Hepatocyte (in vitro differentiated cells): ENCODE data around the gene GPR39. TPM values are rescaled to one million over a fixed set of nuclear protein-coding genes. Genes with fewer than 3 reads are reported as not detected.

Experiments
- DNase-seq: peaks from one replicate; pipeline ENCODE4 v3.0.0-alpha.2; 2016; ENCODE audit warnings: low spot score
- H2AFZ ChIP-seq: fragments of 200-600 bp; sonication (generic); 2 replicates; pipeline ENCODE4 v1.6.0; 2016; ENCODE audit warnings: antibody characterized with exemption, mild to moderate bottlenecking
- H3K27ac ChIP-seq: fragments of 200-600 bp; sonication (generic); 2 replicates; pipeline ENCODE4 v1.5.1; 2016; ENCODE audit warnings: mild to moderate bottlenecking
- H3K27me3 ChIP-seq: fragments of 200-600 bp; sonication (generic); 2 replicates; pipeline ENCODE4 v1.6.1; 2016
- H3K36me3 ChIP-seq: fragments of 200-600 bp; sonication (generic); replicated peaks from 2 replicates; pipeline ENCODE4 v1.5.1; 2016; ENCODE audit warnings: low read depth; ENCODE audit not compliant: insufficient read depth
- H3K4me1 ChIP-seq: fragments of 200-600 bp; sonication (generic); 2 replicates; pipeline ENCODE4 v1.5.1; 2016; ENCODE audit warnings: mild to moderate bottlenecking, moderate library complexity; ENCODE audit not compliant: insufficient read depth
- H3K4me2 ChIP-seq: fragments of 200-600 bp; sonication (generic); 2 replicates; pipeline ENCODE4 v1.6.0; 2016
- H3K4me3 ChIP-seq: fragments of 200-600 bp; sonication (generic); 2 replicates; pipeline ENCODE4 v1.5.1; 2016; ENCODE audit warnings: mild to moderate bottlenecking
- H3K79me2 ChIP-seq: fragments of 200-600 bp; sonication (generic); 2 replicates; pipeline ENCODE4 v1.6.0; 2017; ENCODE audit warnings: mild to moderate bottlenecking
- H3K9me2 ChIP-seq: fragments of 200-600 bp; sonication (generic); replicated peaks from 2 replicates; pipeline ENCODE4 v1.6.0; 2017; ENCODE audit warnings: mild to moderate bottlenecking; ENCODE audit not compliant: insufficient read depth
- H3K9me3 ChIP-seq: fragments of 200-600 bp; sonication (generic); 2 replicates; pipeline ENCODE4 v1.5.1; 2016; ENCODE audit warnings: low read depth, mild to moderate bottlenecking
- H4K20me1 ChIP-seq: fragments of 200-600 bp; sonication (generic); 2 replicates; pipeline ENCODE4 v1.6.0; 2016; ENCODE audit warnings: mild to moderate bottlenecking; ENCODE audit not compliant: insufficient read depth, poor library complexity, severe bottlenecking
- EZH2 ChIP-seq: fragments of 200-600 bp; sonication (generic); IDR thresholded peaks from 2 replicates; pipeline ENCODE4 v1.6.1; 2016; ENCODE audit warnings: antibody characterized with exemption, mild to moderate bottlenecking, borderline replicate concordance
- EZH2phosphoT487 ChIP-seq: fragments of 200-600 bp; sonication (generic); IDR thresholded peaks from one replicate; pipeline ENCODE4 v1.6.1; 2018; ENCODE audit warnings: antibody characterized with exemption, mild to moderate bottlenecking, low read depth, moderate library complexity; ENCODE audit not compliant: unreplicated experiment, severe bottlenecking
- WGBS: methylation state at CpG from one replicate; pipeline ENCODE4 v1.1.6; 2016; ENCODE audit warnings: low lambda C conversion rate; ENCODE audit errors: missing lambda C conversion rate; 5-methylcytosine and 5-hydroxymethylcytosine counted together
- polyA plus RNA-seq: library from polyadenylated mRNA; unstranded; fragments of >200 nt; fragmentation: Nextera tagmentation; extraction: Ambion mirVana; gene quantifications from 2 replicates; pipeline ENCODE4 v1.2.1, GENCODE V29; 2016
- total RNA-seq: library from RNA; depleted of rRNA; stranded (reverse); fragments of >200 nt; gene quantifications from 2 replicates; pipeline ENCODE4 v1.2.3, GENCODE V29; 2014
- TF ChIP-seq, protein P1 (sequence below): fragments of 200-600 bp; sonication (generic); IDR thresholded peaks from 2 replicates; pipeline ENCODE4 v1.5.1; 2016; ENCODE audit warnings: antibody characterized with exemption, mild to moderate bottlenecking; ENCODE audit not compliant: poor library complexity

The GPR39 gene
- total and polyA plus RNA-seq, 2 experiments from 2014 or later: 11.1 to 14.5 TPM

DNA sequence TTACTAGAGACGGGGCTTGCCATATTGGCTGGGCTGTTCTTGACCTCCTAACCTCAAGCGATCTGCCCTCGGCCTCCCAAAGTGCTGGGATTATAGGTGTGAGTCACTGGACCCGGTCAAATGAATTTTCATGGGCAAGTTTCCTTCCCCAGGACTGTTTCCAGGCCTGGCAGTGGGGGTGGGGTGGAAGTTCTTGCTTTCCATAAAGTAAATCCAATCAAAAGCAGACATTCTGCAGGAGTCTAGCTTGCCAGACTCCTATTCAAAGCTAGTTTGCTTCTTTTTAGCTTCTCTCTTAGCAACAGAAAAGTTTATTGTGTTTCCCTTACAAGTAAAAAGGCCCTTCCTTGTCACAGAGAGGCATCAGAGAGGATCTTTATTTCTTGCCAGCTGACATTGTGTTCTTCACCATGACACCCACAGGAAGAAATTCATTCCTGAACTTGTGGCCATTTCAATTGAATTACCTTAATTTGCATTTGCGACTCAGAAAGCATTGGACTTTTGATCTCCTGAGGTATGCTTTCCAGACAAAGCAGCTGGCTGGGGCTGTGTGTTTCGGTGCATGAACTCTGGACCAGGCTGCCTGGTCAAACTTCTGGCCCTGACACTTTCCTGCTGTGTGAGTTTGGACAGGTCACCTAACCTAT is 215.5 kb downstream of the GPR39 start:
- H4K20me1 ChIP-seq: no peaks in the 10 kb centered on the region
- no peaks in the 10 kb centered on the region for H3K27me3 ChIP-seq
- no peaks in the 10 kb centered on the region for H3K9me2 ChIP-seq
- TF ChIP-seq EZH2phosphoT487: no peak
- no peak for TF ChIP-seq EZH2
- TF ChIP-seq, protein P1, sequence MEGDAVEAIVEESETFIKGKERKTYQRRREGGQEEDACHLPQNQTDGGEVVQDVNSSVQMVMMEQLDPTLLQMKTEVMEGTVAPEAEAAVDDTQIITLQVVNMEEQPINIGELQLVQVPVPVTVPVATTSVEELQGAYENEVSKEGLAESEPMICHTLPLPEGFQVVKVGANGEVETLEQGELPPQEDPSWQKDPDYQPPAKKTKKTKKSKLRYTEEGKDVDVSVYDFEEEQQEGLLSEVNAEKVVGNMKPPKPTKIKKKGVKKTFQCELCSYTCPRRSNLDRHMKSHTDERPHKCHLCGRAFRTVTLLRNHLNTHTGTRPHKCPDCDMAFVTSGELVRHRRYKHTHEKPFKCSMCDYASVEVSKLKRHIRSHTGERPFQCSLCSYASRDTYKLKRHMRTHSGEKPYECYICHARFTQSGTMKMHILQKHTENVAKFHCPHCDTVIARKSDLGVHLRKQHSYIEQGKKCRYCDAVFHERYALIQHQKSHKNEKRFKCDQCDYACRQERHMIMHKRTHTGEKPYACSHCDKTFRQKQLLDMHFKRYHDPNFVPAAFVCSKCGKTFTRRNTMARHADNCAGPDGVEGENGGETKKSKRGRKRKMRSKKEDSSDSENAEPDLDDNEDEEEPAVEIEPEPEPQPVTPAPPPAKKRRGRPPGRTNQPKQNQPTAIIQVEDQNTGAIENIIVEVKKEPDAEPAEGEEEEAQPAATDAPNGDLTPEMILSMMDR: no peak
- H3K9me3 ChIP-seq: no peaks in the 10 kb centered on the region
- H3K4me1 ChIP-seq: peaks cover 22% of the 10 kb centered on the region
- H3K36me3 ChIP-seq: no peaks in the 10 kb centered on the region
- H3K27ac ChIP-seq: peak overlapping the region; percentile 79
- peak overlapping the region; percentile 43 for H3K4me2 ChIP-seq
- H2AFZ ChIP-seq: no peak overlapping the region
- peaks cover 13% of the 10 kb centered on the region for H3K79me2 ChIP-seq
- DNase-seq: peak; percentile 62
- WGBS: 15% methylated on average over 6 of the region's 6 CpGs
- no peak overlapping the region for H3K4me3 ChIP-seq

DNA sequence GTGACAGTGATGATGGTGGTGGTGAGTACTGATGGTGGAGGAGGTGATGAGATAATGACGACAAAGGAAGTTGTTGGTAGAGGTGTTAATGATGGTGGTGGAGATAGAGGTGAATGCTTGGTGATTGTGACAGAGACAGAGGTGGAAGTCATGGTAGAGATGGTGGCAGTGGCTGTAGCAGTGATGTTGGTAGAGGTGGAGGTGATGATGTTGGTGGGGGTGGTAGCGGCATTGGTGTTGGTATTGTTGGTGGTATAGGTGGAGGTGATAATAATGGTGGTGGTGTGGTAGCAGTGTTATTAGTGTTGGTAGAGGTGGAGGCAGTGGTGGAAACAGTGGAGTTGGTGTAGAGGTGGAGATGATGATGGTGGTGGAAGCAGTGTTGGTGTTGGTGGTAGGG is 217.0 kb downstream of the GPR39 start:
- H3K36me3 ChIP-seq: no peaks in the 10 kb centered on the region
- peaks cover 22% of the 10 kb centered on the region for H3K4me1 ChIP-seq
- no peak for DNase-seq
- H3K9me2 ChIP-seq: no peaks in the 10 kb centered on the region
- H3K27ac ChIP-seq: no peak overlapping the region
- no peak overlapping the region for H2AFZ ChIP-seq
- H3K9me3 ChIP-seq: no peaks in the 10 kb centered on the region
- peaks cover 13% of the 10 kb centered on the region for H3K79me2 ChIP-seq
- H4K20me1 ChIP-seq: no peaks in the 10 kb centered on the region
- H3K4me3 ChIP-seq: no peak overlapping the region
- no peak for TF ChIP-seq EZH2phosphoT487
- TF ChIP-seq, protein P1: no peak
- TF ChIP-seq EZH2: no peak
- no peaks in the 10 kb centered on the region for H3K27me3 ChIP-seq
- WGBS: 94% methylated on average over 2 of the region's 2 CpGs
- H3K4me2 ChIP-seq: no peak overlapping the region

DNA sequence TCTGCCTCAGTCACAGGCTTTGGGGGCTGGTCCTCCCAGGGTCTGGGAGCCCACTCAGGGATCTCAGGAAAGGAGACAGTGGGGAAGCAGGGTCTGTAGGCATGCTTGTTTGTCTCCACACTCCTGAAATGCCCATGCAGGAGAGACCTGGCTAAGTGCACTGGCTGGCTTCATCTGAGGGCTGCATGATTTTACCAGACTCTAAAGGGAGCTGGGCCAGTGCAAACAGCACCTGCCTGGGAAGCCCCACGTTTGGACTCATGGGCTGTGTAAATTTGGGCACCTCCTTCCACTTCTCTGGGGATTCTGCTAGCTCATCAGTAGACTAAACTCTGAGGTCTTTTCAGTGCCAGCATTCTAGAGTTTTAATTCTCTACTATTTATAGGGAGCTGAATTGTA is 219.7 kb downstream of the GPR39 start:
- Histone ChIP-seq H3K4me2 (no peak overlapping the region), H3K27ac (no peak overlapping the region), H3K27me3 (no peaks in the 10 kb centered on the region), H3K9me3 (no peaks in the 10 kb centered on the region), H4K20me1 (no peaks in the 10 kb centered on the region), H3K36me3 (no peaks in the 10 kb centered on the region), H3K4me3 (no peak overlapping the region), H3K79me2 (peaks cover 13% of the 10 kb centered on the region), H3K4me1 (peaks cover 19% of the 10 kb centered on the region), H3K9me2 (no peaks in the 10 kb centered on the region), H2AFZ (no peak overlapping the region)
- WGBS: 56% methylated on average over 1 of the region's 1 CpG
- TF ChIP-seq EZH2phosphoT487: no peak
- TF ChIP-seq, protein P1: no peak
- TF ChIP-seq EZH2: no peak
- DNase-seq: no peak
